Natural killer cell (primary cell): Measurements from ENCODE around the gene DNAJC3. TPM values are rescaled to one million over a fixed set of nuclear protein-coding genes. Genes with fewer than 3 reads are reported as not detected.
"Not testable (repeated sequence)": the region's sequence is repeated elsewhere in the genome, so short reads cannot be mapped to it uniquely, and the experiment has no call there.

Experiments
- ATAC-seq, 3 donors: fragments of 150-1000 bp in 2 of 3; fragments of 200-7000 bp in 1 of 3; cut with Tn5 transposase; 1 replicate in 1 of 3; 2 replicates in 2 of 3; pipeline ENCODE4 v1.10.0; 2021; ENCODE audit warnings: mild to moderate bottlenecking in 2 of 3, moderate library complexity in 2 of 3
- DNase-seq, 2 donors: peaks; one replicate each; pipeline versions ENCODE4 v3.0.0 to v3.0.0-alpha.2; 2013 to 2021; ENCODE audit warnings: mixed read lengths in 1 of 2
- H3K27ac ChIP-seq: one replicate; pipeline ENCODE4 v1.5.1; 2013; ENCODE audit warnings: mild to moderate bottlenecking, low read length
- H3K27me3 ChIP-seq: one replicate; pipeline ENCODE4 v1.6.1; 2013; ENCODE audit warnings: low read length; ENCODE audit not compliant: control insufficient read depth, insufficient read depth
- H3K36me3 ChIP-seq: one replicate; pipeline ENCODE4 v1.6.1; 2013; ENCODE audit warnings: low read length; ENCODE audit not compliant: control insufficient read depth, insufficient read depth
- H3K4me1 ChIP-seq: one replicate; pipeline ENCODE4 v1.6.1; 2013; ENCODE audit warnings: low read length; ENCODE audit not compliant: control insufficient read depth, insufficient read depth
- H3K4me3 ChIP-seq: one replicate; pipeline ENCODE4 v1.5.1; 2013; ENCODE audit warnings: low read length
- H3K9me3 ChIP-seq: one replicate; pipeline ENCODE4 v1.6.1; 2013; ENCODE audit warnings: low read length; ENCODE audit not compliant: control insufficient read depth, insufficient read depth
- H3K27ac Mint-ChIP-seq, 2 donors: one replicate each; pipeline ENCODE4 v1.8.0; 2022; ENCODE audit warnings: mild to moderate bottlenecking in 2 of 2, mixed read lengths in 2 of 2, moderate library complexity in 1 of 2
- H3K27me3 Mint-ChIP-seq, 2 donors: one replicate each; pipeline ENCODE4 v1.8.0; 2022; ENCODE audit warnings: low read depth in 2 of 2, mixed read lengths in 2 of 2
- H3K36me3 Mint-ChIP-seq: one replicate; pipeline ENCODE4 v1.8.0; 2022; ENCODE audit warnings: mixed read lengths
- H3K4me1 Mint-ChIP-seq, 2 donors: one replicate each; pipeline ENCODE4 v1.8.0; 2022; ENCODE audit warnings: mixed read lengths in 2 of 2
- H3K4me3 Mint-ChIP-seq: one replicate; pipeline ENCODE4 v1.8.0; 2022; ENCODE audit warnings: mild to moderate bottlenecking, moderate library complexity, mixed read lengths
- H3K9me3 Mint-ChIP-seq, 2 donors: one replicate each; pipeline ENCODE4 v1.8.0; 2022; ENCODE audit warnings: mixed read lengths in 2 of 2
- WGBS: methylation state at CpG from one replicate; pipeline ENCODE4 v1.1.7; 2013; ENCODE audit warnings: missing lambda C conversion rate; ENCODE audit not compliant: insufficient coverage; 5-methylcytosine and 5-hydroxymethylcytosine counted together
- intact Hi-C: fragments of 100-400 bp; cut with micrococcal nuclease; formaldehyde crosslinking; loops from one replicate; pipeline ENCODE4 v1.14.2; 2022
- total RNA-seq, 4 donors: library from RNA; stranded (reverse); fragments of 120-200 nt in 1 of 4; gene quantifications; one replicate each; pipeline versions ENCODE4 v1.2.3 to v1.2.4, GENCODE V29; 2013 to 2022
- TF ChIP-seq, protein P1 (sequence below): fragments of 200-600 bp; IDR thresholded peaks from one replicate; pipeline ENCODE4 v1.8.0; 2022; ENCODE audit warnings: antibody characterized with exemption

Gene DNAJC3
- total RNA-seq, 3 donors from 2014 or later (not counting 1 experiment from before 2014, with no cell fraction given), result 26.5 to 38.1 (median 29.0) TPM

DNA sequence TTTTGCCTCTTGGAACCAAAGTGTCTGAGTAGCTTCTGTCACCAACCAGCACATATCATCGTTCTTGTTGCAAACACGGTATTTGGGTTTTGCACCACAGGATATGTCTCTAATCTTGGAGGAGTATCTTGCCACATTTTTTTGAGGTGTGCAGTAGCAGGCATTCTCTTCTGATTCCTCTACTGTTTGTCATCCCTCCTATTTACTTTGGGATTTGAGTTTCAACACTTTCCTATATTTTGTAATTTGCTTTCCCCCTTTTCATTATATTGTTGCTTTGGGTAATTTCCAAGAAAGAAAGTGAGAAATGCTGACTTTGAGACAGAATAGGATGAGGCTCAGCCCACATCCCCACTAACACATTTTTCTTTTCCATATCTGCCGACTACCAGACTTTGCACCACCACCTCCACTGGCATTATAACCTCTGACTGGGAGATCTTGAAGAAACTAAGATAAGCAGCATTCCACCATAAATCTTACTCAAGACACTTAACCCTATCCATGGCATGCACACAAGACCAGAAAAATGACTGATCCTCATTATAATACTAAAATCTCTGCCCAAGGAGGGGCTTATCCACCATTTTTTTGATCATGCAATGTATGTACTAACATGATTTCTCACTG lies 20.4 kb upstream of the DNAJC3 start:
- Mint-ChIP-seq H3K27ac (no peak overlapping the region), H3K27me3 (peaks cover 7 to 44% of the 10 kb centered on the region in 2 donors), H3K36me3 (no peaks in the 10 kb centered on the region), H3K4me1 (no peaks in the 10 kb centered on the region), H3K9me3 (peaks cover 0 to 2% of the 10 kb centered on the region in 2 donors), H3K4me3 (no peak overlapping the region)
- no peaks in the 10 kb centered on the region for H3K4me1 ChIP-seq
- WGBS, result 81% methylated on average over 3 of the region's 3 CpGs
- H3K36me3 ChIP-seq, result no peaks in the 10 kb centered on the region
- ATAC-seq (no peak), DNase-seq (no peak)
- intact Hi-C loops, result no loop called here
- peaks cover 5% of the 10 kb centered on the region for H3K27me3 ChIP-seq
- TF ChIP-seq, protein P1, sequence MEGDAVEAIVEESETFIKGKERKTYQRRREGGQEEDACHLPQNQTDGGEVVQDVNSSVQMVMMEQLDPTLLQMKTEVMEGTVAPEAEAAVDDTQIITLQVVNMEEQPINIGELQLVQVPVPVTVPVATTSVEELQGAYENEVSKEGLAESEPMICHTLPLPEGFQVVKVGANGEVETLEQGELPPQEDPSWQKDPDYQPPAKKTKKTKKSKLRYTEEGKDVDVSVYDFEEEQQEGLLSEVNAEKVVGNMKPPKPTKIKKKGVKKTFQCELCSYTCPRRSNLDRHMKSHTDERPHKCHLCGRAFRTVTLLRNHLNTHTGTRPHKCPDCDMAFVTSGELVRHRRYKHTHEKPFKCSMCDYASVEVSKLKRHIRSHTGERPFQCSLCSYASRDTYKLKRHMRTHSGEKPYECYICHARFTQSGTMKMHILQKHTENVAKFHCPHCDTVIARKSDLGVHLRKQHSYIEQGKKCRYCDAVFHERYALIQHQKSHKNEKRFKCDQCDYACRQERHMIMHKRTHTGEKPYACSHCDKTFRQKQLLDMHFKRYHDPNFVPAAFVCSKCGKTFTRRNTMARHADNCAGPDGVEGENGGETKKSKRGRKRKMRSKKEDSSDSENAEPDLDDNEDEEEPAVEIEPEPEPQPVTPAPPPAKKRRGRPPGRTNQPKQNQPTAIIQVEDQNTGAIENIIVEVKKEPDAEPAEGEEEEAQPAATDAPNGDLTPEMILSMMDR, result no peak
- no peak overlapping the region for H3K4me3 ChIP-seq
- no peaks in the 10 kb centered on the region for H3K9me3 ChIP-seq
- no peak overlapping the region for H3K27ac ChIP-seq

DNA sequence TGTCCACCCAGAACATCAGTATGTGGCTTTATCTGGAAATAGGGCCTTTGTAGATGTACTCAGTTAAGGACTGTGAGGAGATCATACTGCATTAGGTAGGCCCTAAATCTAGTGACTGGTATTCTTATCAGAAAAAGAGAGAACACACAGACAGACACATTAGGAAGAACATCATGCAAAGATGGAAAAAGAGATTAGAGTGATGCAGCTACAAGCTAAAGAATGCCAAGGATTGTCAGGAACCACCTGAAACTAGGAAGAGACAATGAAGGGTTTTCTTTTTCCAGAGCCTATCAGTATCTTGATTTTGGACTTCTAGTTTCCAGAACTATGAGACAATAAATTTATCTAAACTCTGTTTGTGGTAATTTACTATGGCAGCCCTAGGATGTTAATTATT lies 17.4 kb upstream of the DNAJC3 start:
- H3K4me1 ChIP-seq, result no peaks in the 10 kb centered on the region
- H3K9me3 Mint-ChIP-seq, result peaks cover 0 to 2% of the 10 kb centered on the region in 2 donors
- peaks cover 16 to 28% of the 10 kb centered on the region in 2 donors for H3K27me3 Mint-ChIP-seq
- no peaks in the 10 kb centered on the region for H3K4me1 Mint-ChIP-seq
- no peak overlapping the region for H3K4me3 ChIP-seq
- TF ChIP-seq, protein P1, result no peak
- no peaks in the 10 kb centered on the region for H3K36me3 ChIP-seq
- DNase-seq (no peak), ATAC-seq (no peak)
- H3K4me3 Mint-ChIP-seq, result no peak overlapping the region
- peaks cover 6% of the 10 kb centered on the region for H3K36me3 Mint-ChIP-seq
- H3K27ac ChIP-seq, result no peak overlapping the region
- H3K27ac Mint-ChIP-seq, result no peak overlapping the region
- H3K9me3 ChIP-seq, result no peaks in the 10 kb centered on the region
- peaks cover 3% of the 10 kb centered on the region for H3K27me3 ChIP-seq
- intact Hi-C loops, result no loop called here

DNA sequence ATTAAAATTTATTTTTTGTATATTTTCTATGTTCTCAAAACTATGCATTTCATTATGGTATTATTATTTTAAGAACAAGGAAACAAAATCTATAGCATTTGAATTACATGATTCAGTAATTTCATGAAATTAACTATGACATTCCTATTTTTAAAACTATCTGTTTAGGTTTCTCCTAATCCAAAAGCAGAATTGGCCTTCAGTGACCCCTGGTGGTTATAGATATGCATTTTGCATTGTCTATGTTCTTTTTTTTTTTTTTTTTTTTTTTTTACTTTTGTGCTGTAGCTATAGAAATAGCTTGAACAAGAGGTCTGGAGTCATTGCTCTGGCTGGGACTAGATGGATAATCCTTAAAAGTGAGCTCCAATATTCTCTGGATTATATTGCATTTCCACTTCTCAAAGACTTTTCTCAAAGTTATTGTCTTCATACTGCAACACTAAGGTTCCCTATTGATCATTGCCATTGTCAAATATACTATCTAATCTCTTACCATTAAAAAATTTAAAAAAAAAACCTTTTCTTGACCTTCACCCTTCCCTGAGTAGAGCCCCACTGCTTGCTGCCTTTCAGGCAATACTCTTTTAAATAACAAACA lies 15.9 kb upstream of the DNAJC3 start:
- TF ChIP-seq, protein P1, result peak; percentile 74
- Histone ChIP-seq H3K4me3 (no peak overlapping the region), H3K27me3 (peaks cover 3% of the 10 kb centered on the region), H3K4me1 (no peaks in the 10 kb centered on the region), H3K9me3 (no peaks in the 10 kb centered on the region), H3K27ac (no peak overlapping the region), H3K36me3 (no peaks in the 10 kb centered on the region)
- intact Hi-C loops, result no loop called here
- H3K27me3 Mint-ChIP-seq, result peaks cover 14 to 16% of the 10 kb centered on the region in 2 donors
- ATAC-seq (peak in 2 of 3 donors; percentile 47 to 54), DNase-seq (peak in 1 of 2 donors; percentile 59)
- peaks cover 5 to 9% of the 10 kb centered on the region in 2 donors for H3K9me3 Mint-ChIP-seq
- no peaks in the 10 kb centered on the region for H3K4me1 Mint-ChIP-seq
- H3K4me3 Mint-ChIP-seq, result no peak overlapping the region
- H3K27ac Mint-ChIP-seq, result no peak overlapping the region
- peaks cover 20% of the 10 kb centered on the region for H3K36me3 Mint-ChIP-seq

DNA sequence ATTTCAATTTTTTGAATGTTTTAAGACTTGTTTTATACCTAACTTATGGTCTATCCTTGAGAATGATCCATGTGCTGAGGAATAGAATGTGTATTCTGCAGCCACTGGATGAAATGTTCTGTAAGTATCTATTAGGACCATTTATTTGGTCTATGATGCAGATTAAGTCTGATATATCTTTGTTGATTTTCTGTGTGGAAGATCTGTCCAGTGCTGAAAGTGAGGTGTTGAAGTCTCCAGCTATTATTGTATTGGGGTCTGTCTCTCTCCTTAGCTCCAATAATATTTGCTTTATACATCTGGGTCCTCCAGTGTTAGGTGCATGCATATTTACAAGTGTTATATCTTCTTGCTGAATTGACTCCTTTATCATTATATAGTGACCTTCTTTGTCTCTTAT lies 9.7 kb upstream of the DNAJC3 start:
- H3K27ac Mint-ChIP-seq, ATAC-seq, H3K36me3 ChIP-seq, DNase-seq, H3K27ac ChIP-seq, H3K4me1 Mint-ChIP-seq, H3K4me3 Mint-ChIP-seq, H3K4me1 ChIP-seq, intact Hi-C loops, H3K27me3 ChIP-seq, H3K4me3 ChIP-seq: not testable (repeated sequence)
- Mint-ChIP-seq H3K36me3 (peaks cover 55% of the 10 kb centered on the region), H3K9me3 (peaks cover 22 to 35% of the 10 kb centered on the region in 2 donors), H3K27me3 (peaks cover 0 to 11% of the 10 kb centered on the region in 2 donors)
- peaks cover 17% of the 10 kb centered on the region for H3K9me3 ChIP-seq
